Lung (tissue), 12 donors: Measurements from ENCODE around the gene SENP7. TPM values are rescaled to one million over a fixed set of nuclear protein-coding genes. Genes with fewer than 3 reads are reported as not detected.

Experiments
- ATAC-seq: fragments of 200-7000 bp; cut with Tn5 transposase; one replicate; pipeline ENCODE4 v1.9.1; 2020; ENCODE audit warnings: moderate number of reproducible peaks; ENCODE audit not compliant: insufficient read depth, low FRiP score
- DNase-seq, 3 donors: peaks; one replicate each; pipeline ENCODE4 v3.0.0-alpha.2; 2013 to 2017
- H3K27ac ChIP-seq, 2 donors: one replicate each; pipeline ENCODE4 v1.5.1; 2013; ENCODE audit warnings: mild to moderate bottlenecking in 2 of 2, moderate library complexity in 2 of 2, control low read depth in 1 of 2, inconsistent platforms in 1 of 2, low read depth in 1 of 2, low read length in 1 of 2
- H3K27me3 ChIP-seq, 3 donors: one replicate each; pipeline ENCODE4 v1.5.1; 2013; ENCODE audit warnings: low read length in 2 of 3; ENCODE audit not compliant: control insufficient read depth in 3 of 3, insufficient read depth in 3 of 3
- H3K36me3 ChIP-seq, 4 donors: one replicate each; pipeline ENCODE4 v1.5.1; 2013; ENCODE audit warnings: low read length in 4 of 4, mild to moderate bottlenecking in 1 of 4, moderate library complexity in 1 of 4; ENCODE audit not compliant: control insufficient read depth in 4 of 4, insufficient read depth in 4 of 4
- H3K4me1 ChIP-seq, 5 donors: one replicate each; pipeline ENCODE4 v1.5.1; 2013; ENCODE audit warnings: low read length in 5 of 5, mild to moderate bottlenecking in 2 of 5, moderate library complexity in 1 of 5; ENCODE audit not compliant: control insufficient read depth in 5 of 5, insufficient read depth in 5 of 5
- H3K4me3 ChIP-seq: one replicate; pipeline ENCODE4 v1.5.1; 2013; ENCODE audit warnings: mild to moderate bottlenecking, control low read depth, moderate library complexity
- H3K9ac ChIP-seq, 2 donors: one replicate each; pipeline ENCODE4 v1.5.1; 2013; ENCODE audit warnings: low read length in 2 of 2, control low read depth in 1 of 2; ENCODE audit not compliant: insufficient read depth in 1 of 2
- H3K9me3 ChIP-seq, 4 donors: one replicate each; pipeline ENCODE4 v1.5.1; 2013; ENCODE audit warnings: low read length in 3 of 4, mild to moderate bottlenecking in 1 of 4, moderate library complexity in 1 of 4; ENCODE audit not compliant: control insufficient read depth in 4 of 4, insufficient read depth in 3 of 4
- CTCF ChIP-seq: IDR thresholded peaks from 2 replicates; pipeline ENCODE4 v1.5.1; 2012; ENCODE audit warnings: mild to moderate bottlenecking; ENCODE audit errors: control extremely low read depth, extremely low read depth
- WGBS, 2 donors: extraction: QIAGEN DNeasy Blood & Tissue Kit; methylation state at CpG; one replicate each; pipeline ENCODE4 v1.1.7; 2013; 5-methylcytosine and 5-hydroxymethylcytosine counted together
- polyA plus RNA-seq, 2 donors: library from polyadenylated mRNA; stranded (reverse); fragments of 200-250 nt; gene quantifications; one replicate each; pipeline ENCODE4 v1.2.1, GENCODE V29; 2013
- total RNA-seq, 2 donors: library from RNA; depleted of rRNA in 1 of 2; stranded (reverse); fragments of >200 nt in 1 of 2; gene quantifications; one replicate each; pipeline ENCODE4 v1.2.1, GENCODE V29; 2014 to 2021
- donor health status: control.
- donor health status: control.
- donor health status: Bipolar disorder and iron deficiency.
- donor health status: healthy.
- donor health status: DM: yes; HTN: yes; CAD: no.

SENP7 gene
- total and polyA plus RNA-seq, 4 donors: 6.0 to 73.9 (median 11.8) TPM

- Histone ChIP-seq H3K9me3 (peaks cover 0 to 3% (median 0%) of the 10 kb centered on the region in 4 donors), H3K27me3 (no peaks in the 10 kb centered on the region), H3K9ac (no peak overlapping the region), H3K4me1 (peaks cover 0 to 15% (median 0%) of the 10 kb centered on the region in 5 donors), H3K36me3 (peaks cover 0 to 3% (median 0%) of the 10 kb centered on the region in 4 donors), H3K27ac (no peak overlapping the region), H3K4me3 (no peak overlapping the region)
- peak in 2 of 3 donors; percentile 40 to 43 for DNase-seq
- ATAC-seq: no peak
- peak; percentile 19 for TF ChIP-seq CTCF
These were observed 131.2 kb downstream of the SENP7 start for GRCh38 chr3:101381809-101382208.

- ATAC-seq (no peak), DNase-seq (no peak)
- H3K9ac ChIP-seq: no peak overlapping the region
- H3K27ac ChIP-seq: peak overlapping the region in 1 of 2 donors; percentile 9
- TF ChIP-seq CTCF: no peak
- H3K36me3 ChIP-seq: peaks cover 0 to 3% (median 0%) of the 10 kb centered on the region in 4 donors
- H3K4me1 ChIP-seq: peaks cover 0 to 9% (median 0%) of the 10 kb centered on the region in 5 donors
- no peak overlapping the region for H3K4me3 ChIP-seq
- peaks cover 0 to 3% (median 0%) of the 10 kb centered on the region in 4 donors for H3K9me3 ChIP-seq
- 72 to 80% methylated on average over 3 of the region's 3 CpGs for WGBS, 2 donors
- H3K27me3 ChIP-seq: no peaks in the 10 kb centered on the region
These were observed 133.2 kb downstream of the SENP7 start for GRCh38 chr3:101379658-101380376.

DNA sequence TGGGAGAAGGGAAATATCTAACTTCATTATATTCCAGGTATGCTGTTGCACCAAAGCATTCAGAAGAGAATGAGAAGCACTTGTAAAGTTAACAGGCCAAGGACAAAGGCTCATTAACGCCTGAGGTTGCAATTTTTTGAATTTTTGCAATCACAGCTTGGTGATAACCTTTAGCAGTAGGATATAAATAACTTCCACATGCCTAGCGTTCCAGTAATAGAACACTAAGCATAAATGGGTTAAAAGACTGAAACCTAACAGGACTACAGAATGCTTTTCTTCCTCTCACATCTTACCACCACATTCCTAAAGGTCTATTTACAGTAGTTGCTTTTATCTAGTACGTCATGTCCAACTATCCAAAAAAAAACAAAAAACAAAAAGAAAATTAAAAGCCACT lies 135.2 kb downstream of the SENP7 start:
- ATAC-seq (no peak), DNase-seq (no peak)
- Histone ChIP-seq H3K36me3 (no peaks in the 10 kb centered on the region), H3K4me3 (no peak overlapping the region), H3K4me1 (peaks cover 0 to 9% (median 0%) of the 10 kb centered on the region in 5 donors), H3K9ac (no peak overlapping the region), H3K27ac (peak overlapping the region in 1 of 2 donors; percentile 66), H3K9me3 (peaks cover 0 to 3% (median 0%) of the 10 kb centered on the region in 4 donors), H3K27me3 (no peaks in the 10 kb centered on the region)
- TF ChIP-seq CTCF: no peak
- WGBS, 2 donors: 58 to 69% methylated on average over 3 of the region's 3 CpGs

DNA sequence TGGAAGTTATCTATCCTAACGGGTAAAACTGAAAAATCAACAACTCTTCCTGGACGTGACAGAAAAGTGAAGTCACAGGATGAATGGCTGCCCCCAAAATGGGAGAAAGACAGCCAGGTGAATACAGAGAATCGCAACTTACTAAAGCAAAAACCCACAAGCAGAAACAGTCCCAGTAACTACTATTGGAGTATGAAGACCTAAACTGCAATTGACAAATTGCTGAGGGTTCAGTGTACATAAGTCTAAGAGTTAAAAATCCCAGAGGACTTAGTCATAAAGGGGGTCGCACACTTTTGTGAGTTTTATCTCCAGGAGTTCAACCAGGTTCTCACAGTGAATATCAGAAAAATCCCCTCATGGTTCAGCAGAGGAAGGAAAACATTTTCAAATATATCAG lies 135.8 kb downstream of the SENP7 start:
- no peaks in the 10 kb centered on the region for H3K27me3 ChIP-seq
- H3K9ac ChIP-seq: no peak overlapping the region
- H3K4me3 ChIP-seq: no peak overlapping the region
- 82 to 89% methylated on average over 4 of the region's 4 CpGs for WGBS, 2 donors
- ATAC-seq: no peak
- H3K36me3 ChIP-seq: no peaks in the 10 kb centered on the region
- peaks cover 0 to 9% (median 0%) of the 10 kb centered on the region in 5 donors for H3K4me1 ChIP-seq
- TF ChIP-seq CTCF: no peak
- peak overlapping the region; percentile 14 to 66 for H3K27ac ChIP-seq
- DNase-seq: no peak
- peaks cover 0 to 3% (median 0%) of the 10 kb centered on the region in 4 donors for H3K9me3 ChIP-seq
